Ishikawa (cell line): ENCODE measurements around the gene TBK1.

Experiments used
- CEBPB ChIP-seq: IDR thresholded peaks from 2 replicates; pipeline ENCODE4 v1.6.1; 2012
- CREB1 ChIP-seq: IDR thresholded peaks from 2 replicates; pipeline ENCODE4 v1.6.1; 2012; ENCODE audit warnings: low read depth
- EGR1 ChIP-seq: IDR thresholded peaks from 2 replicates; pipeline ENCODE4 v1.6.1; 2012
- EP300 ChIP-seq: IDR thresholded peaks from 2 replicates; pipeline ENCODE4 v1.6.1; 2012; ENCODE audit warnings: borderline replicate concordance
- FOXM1 ChIP-seq: IDR thresholded peaks from 2 replicates; pipeline ENCODE4 v1.6.1; 2012; ENCODE audit warnings: low read depth, borderline replicate concordance
- NFIC ChIP-seq: IDR thresholded peaks from 2 replicates; pipeline ENCODE4 v1.6.1; 2012
- RAD21 ChIP-seq: IDR thresholded peaks from 2 replicates; pipeline ENCODE4 v1.6.1; 2012; ENCODE audit warnings: low read depth
- TAF1 ChIP-seq: IDR thresholded peaks from 2 replicates; pipeline ENCODE4 v1.6.1; 2012; ENCODE audit warnings: low read depth, mild to moderate bottlenecking
- TCF12 ChIP-seq: IDR thresholded peaks from 2 replicates; pipeline ENCODE4 v1.6.1; 2012; ENCODE audit warnings: low read depth
- TEAD4 ChIP-seq: IDR thresholded peaks from 2 replicates; pipeline ENCODE4 v1.6.1; 2012
- YY1 ChIP-seq: IDR thresholded peaks from 2 replicates; pipeline ENCODE4 v1.6.1; 2012; ENCODE audit warnings: low read depth
- ZBTB7A ChIP-seq: IDR thresholded peaks from 2 replicates; pipeline ENCODE4 v1.6.1; 2012; ENCODE audit warnings: low read depth
- TF ChIP-seq, protein P1 (sequence below): IDR thresholded peaks from 2 replicates; pipeline ENCODE4 v1.6.1; 2012
- TF ChIP-seq, protein P2 (sequence below): IDR thresholded peaks from 2 replicates; pipeline ENCODE4 v1.6.1; 2012; ENCODE audit warnings: low read depth, mild to moderate bottlenecking
- TF ChIP-seq, protein P3 (sequence below): IDR thresholded peaks from 2 replicates; pipeline ENCODE4 v1.6.1; 2012

The TBK1 gene

DNA sequence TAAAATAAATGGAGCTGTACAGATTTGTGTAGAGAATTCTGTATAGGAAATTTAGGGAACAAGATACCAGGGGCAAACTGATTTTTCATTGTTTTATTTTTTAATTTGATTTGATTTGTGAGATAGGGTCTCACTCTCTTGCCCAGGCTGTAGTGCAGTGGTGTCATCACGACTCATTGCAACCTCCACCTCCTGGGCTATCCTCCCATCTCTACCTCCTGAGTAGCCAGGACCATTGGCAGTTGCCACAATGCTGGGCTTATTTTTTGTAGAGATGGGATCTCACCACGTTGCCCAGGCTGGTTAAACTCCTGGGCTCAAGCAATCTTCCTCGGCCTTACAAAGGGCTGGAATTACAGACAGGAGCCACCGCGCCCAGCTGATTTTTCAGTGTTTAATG, 18.0 kb upstream of the TBK1 start:
- TF ChIP-seq TCF12 (no peak), YY1 (no peak), TEAD4 (no peak), CEBPB (no peak), FOXM1 (no peak), TAF1 (no peak), RAD21 (no peak), CREB1 (no peak), ZBTB7A (no peak)
- TF ChIP-seq, protein P1, sequence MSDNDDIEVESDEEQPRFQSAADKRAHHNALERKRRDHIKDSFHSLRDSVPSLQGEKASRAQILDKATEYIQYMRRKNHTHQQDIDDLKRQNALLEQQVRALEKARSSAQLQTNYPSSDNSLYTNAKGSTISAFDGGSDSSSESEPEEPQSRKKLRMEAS: no peak

DNA sequence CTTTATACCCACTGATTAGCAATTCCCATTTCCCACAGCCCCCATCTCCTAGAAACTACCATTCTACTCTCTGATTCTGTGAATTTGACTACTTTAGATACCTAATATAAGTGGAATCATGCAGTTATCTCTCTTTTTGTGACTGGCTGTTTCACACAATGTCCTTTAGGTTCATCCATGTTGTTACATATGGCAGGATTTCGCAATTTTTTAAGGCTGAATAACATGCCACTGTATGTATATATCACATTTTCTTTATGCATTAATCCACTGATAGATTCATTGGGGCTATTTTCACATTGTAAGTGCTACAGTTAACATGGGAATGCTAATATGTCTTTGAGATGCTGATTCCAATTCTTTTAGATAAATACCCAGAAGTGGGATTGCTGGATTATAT, 11.8 kb upstream of the TBK1 start:
- TF ChIP-seq TCF12 (no peak), CEBPB (peak; percentile 82)
- TF ChIP-seq, protein P1: no peak
- TF ChIP-seq, protein P2, sequence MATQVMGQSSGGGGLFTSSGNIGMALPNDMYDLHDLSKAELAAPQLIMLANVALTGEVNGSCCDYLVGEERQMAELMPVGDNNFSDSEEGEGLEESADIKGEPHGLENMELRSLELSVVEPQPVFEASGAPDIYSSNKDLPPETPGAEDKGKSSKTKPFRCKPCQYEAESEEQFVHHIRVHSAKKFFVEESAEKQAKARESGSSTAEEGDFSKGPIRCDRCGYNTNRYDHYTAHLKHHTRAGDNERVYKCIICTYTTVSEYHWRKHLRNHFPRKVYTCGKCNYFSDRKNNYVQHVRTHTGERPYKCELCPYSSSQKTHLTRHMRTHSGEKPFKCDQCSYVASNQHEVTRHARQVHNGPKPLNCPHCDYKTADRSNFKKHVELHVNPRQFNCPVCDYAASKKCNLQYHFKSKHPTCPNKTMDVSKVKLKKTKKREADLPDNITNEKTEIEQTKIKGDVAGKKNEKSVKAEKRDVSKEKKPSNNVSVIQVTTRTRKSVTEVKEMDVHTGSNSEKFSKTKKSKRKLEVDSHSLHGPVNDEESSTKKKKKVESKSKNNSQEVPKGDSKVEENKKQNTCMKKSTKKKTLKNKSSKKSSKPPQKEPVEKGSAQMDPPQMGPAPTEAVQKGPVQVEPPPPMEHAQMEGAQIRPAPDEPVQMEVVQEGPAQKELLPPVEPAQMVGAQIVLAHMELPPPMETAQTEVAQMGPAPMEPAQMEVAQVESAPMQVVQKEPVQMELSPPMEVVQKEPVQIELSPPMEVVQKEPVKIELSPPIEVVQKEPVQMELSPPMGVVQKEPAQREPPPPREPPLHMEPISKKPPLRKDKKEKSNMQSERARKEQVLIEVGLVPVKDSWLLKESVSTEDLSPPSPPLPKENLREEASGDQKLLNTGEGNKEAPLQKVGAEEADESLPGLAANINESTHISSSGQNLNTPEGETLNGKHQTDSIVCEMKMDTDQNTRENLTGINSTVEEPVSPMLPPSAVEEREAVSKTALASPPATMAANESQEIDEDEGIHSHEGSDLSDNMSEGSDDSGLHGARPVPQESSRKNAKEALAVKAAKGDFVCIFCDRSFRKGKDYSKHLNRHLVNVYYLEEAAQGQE: no peak

DNA sequence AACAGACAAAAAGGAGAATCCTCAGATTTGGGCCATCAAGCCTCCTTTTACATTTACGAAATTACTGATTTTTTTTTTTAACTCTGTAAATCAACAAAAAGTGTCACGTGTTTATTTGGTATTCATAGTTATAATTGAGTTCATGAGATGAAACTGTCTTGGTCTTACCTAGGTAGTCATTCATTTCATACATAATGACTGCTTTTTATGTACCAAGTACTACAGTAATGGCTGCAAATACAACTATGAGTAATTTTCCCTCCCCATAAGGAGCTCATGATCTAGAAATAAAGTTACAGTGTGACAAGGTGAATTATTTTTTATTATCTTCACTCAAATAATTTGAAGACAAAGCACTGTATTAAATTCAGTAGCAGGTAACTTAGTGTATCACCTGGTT, 6.4 kb upstream of the TBK1 start:
- no peak for TF ChIP-seq FOXM1
- TF ChIP-seq, protein P3, sequence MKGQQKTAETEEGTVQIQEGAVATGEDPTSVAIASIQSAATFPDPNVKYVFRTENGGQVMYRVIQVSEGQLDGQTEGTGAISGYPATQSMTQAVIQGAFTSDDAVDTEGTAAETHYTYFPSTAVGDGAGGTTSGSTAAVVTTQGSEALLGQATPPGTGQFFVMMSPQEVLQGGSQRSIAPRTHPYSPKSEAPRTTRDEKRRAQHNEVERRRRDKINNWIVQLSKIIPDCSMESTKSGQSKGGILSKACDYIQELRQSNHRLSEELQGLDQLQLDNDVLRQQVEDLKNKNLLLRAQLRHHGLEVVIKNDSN: no peak
- TF ChIP-seq CREB1: no peak
- TF ChIP-seq TCF12: no peak
- TF ChIP-seq, protein P2: no peak
- TF ChIP-seq, protein P1: no peak
- TF ChIP-seq RAD21: no peak
- TF ChIP-seq TAF1: no peak
- no peak for TF ChIP-seq ZBTB7A
- TF ChIP-seq EGR1: no peak
- no peak for TF ChIP-seq NFIC
- no peak for TF ChIP-seq TEAD4
- no peak for TF ChIP-seq EP300

DNA sequence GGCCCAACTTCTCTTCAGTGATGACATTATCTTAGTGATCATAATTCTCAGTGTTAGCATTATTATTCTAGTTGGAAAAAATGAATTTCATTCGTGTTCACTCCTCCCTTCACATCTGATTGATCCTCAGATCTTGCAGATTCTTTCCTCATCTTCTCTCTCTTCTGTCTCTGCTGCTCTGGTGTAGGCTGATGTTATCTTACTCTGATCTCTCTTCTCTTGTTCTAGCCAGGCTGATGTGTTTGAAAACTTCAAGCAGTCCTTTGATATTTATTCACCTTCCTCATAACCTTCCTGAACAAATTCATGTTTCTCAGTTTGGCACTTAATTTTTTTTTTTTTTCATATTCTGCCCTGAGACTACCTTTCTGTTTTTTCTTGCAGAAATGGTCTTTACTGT, 5.6 kb upstream of the TBK1 start:
- TF ChIP-seq ZBTB7A (no peak), TAF1 (no peak), RAD21 (no peak), CREB1 (no peak), TCF12 (no peak), EP300 (no peak), YY1 (no peak), NFIC (no peak), EGR1 (no peak), TEAD4 (no peak), FOXM1 (no peak), CEBPB (no peak)
- TF ChIP-seq, protein P3: no peak
- TF ChIP-seq, protein P2: no peak
- TF ChIP-seq, protein P1: no peak
